KOPT-K1 (cell line): ENCODE measurements around the gene ARHGAP31.
"Not testable (repeated sequence)": the region's sequence is repeated elsewhere in the genome, so short reads cannot be mapped to it uniquely, and the experiment has no call there.

Experiments used
- H3K27ac ChIP-seq: fragments of 200-600 bp; sonication (generic); 2 replicates; pipeline ENCODE4 v1.5.1; 2016; ENCODE audit warnings: antibody characterized with exemption, mild to moderate bottlenecking, low read depth, low read length; ENCODE audit not compliant: poor library complexity, severe bottlenecking
- H3K36me3 ChIP-seq: fragments of 200-600 bp; sonication (generic); 2 replicates; pipeline ENCODE4 v1.5.1; 2017; ENCODE audit warnings: antibody characterized with exemption, mild to moderate bottlenecking, low read length, moderate library complexity; ENCODE audit not compliant: insufficient read depth
- H3K9me3 ChIP-seq: fragments of 200-600 bp; sonication (generic); 2 replicates; pipeline ENCODE4 v1.5.1; 2017; ENCODE audit warnings: antibody characterized with exemption, low read length, mild to moderate bottlenecking; ENCODE audit not compliant: insufficient read depth, poor library complexity, severe bottlenecking

The ARHGAP31 gene

GRCh38 chr3:119343719-119344118, 49.5 kb downstream of the ARHGAP31 start:
- Histone ChIP-seq H3K36me3 (no peaks in the 10 kb centered on the region), H3K9me3 (no peaks in the 10 kb centered on the region), H3K27ac (no peak overlapping the region)

- H3K27ac ChIP-seq = no peak overlapping the region
- H3K9me3 ChIP-seq = no peaks in the 10 kb centered on the region
- no peaks in the 10 kb centered on the region for H3K36me3 ChIP-seq
Measured at GRCh38 chr3:119346076-119346496, 51.9 kb downstream of the ARHGAP31 start.

DNA sequence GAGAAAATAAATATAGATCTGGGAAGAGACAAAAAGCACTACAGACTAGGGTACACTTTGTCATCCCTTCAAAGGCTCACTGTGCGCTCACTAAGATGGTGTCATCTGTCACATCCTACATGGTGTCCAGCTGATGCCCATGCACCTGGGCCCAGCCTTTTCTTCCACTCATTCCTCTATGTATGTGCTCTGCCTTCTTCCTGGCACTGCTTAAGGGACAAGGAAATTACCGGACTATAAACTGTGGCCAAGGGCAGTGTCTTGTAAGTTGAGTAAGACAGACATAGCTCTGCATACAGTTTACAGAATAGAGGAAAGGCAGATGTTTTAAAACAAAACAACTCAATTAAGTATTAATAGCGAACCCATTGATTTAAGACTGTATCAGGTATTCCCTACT, 52.9 kb downstream of the ARHGAP31 start:
- no peaks in the 10 kb centered on the region for H3K36me3 ChIP-seq
- H3K27ac ChIP-seq = no peak overlapping the region
- no peaks in the 10 kb centered on the region for H3K9me3 ChIP-seq

DNA sequence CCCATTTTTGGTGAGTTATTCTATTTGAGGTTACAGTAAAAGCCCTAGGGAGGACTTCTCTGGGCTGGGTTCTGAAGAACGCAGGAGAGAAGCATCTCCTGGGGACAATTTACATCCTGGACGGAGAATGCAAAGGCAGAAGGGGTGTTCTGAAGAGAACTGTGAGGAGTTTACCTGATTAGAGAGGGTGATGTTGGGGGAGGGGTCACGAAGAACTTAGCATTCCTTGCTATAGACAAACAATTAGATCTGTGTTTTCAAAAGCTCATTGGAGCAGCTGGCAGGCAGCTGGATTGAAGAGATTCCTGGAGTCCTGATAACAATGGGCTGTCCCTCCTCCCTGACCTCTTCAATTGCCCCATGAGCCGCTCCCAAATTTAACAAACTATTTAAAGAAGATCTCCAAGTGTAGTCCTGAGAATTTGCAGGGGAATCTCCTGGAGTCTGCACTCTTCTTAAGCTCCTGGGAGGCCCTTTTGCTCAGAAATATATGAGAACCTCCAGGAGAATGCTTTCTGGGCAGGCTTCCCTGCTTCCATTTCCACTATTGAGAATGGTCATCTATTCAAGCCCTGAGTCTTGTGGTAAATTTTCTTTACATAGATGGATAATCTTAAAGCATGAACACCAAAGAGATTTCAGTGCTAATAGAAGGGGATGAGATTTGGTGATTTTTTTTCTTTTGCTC, 55.3 kb downstream of the ARHGAP31 start:
- H3K9me3 ChIP-seq = no peaks in the 10 kb centered on the region
- H3K36me3 ChIP-seq = no peaks in the 10 kb centered on the region
- no peak overlapping the region for H3K27ac ChIP-seq

GRCh38 chr3:119350114-119350513, 55.9 kb downstream of the ARHGAP31 start:
- no peaks in the 10 kb centered on the region for H3K36me3 ChIP-seq
- no peak overlapping the region for H3K27ac ChIP-seq
- H3K9me3 ChIP-seq = no peaks in the 10 kb centered on the region

GRCh38 chr3:119351581-119351980, 57.4 kb downstream of the ARHGAP31 start:
- Histone ChIP-seq H3K36me3 (no peaks in the 10 kb centered on the region), H3K27ac (no peak overlapping the region), H3K9me3 (no peaks in the 10 kb centered on the region)

GRCh38 chr3:119352034-119352609, 57.9 kb downstream of the ARHGAP31 start:
- Histone ChIP-seq H3K27ac (no peak overlapping the region), H3K36me3 (no peaks in the 10 kb centered on the region)

DNA sequence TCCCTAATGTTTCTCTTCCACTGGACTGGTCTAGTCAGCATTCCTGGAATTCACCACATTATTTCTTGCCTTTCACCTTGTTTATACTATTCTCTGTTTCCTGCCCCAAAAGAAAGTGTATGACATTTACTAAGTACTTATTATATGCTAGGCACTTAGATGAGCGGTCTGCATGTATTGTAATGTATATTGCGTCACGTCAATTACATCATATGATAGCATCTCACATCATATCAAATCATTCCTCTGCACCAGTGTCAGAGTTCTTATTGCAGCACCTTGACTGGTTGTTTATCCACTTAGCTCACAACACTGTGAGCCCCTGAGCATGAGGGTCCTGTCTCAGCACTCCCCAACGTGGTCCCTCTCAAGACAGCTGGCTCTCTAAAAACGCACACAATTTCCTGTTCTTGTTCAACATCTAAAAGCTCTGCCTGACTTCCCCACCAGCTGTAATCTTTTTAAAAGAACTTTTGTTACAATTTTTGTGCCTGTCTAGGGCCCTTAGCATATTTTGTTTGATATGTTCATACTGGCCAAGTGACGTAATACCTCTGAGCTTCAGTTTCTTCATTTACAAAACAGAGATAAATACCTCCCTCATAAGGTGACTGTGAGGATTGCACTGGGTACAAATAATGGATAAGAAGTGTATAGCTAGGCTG, 58.8 kb downstream of the ARHGAP31 start:
- H3K9me3 ChIP-seq = no peaks in the 10 kb centered on the region
- H3K27ac ChIP-seq = no peak overlapping the region
- no peaks in the 10 kb centered on the region for H3K36me3 ChIP-seq

More at GRCh38 chr3:119352034-119352609, 57.9 kb downstream of the ARHGAP31 start:
- no peaks in the 10 kb centered on the region for H3K9me3 ChIP-seq

DNA sequence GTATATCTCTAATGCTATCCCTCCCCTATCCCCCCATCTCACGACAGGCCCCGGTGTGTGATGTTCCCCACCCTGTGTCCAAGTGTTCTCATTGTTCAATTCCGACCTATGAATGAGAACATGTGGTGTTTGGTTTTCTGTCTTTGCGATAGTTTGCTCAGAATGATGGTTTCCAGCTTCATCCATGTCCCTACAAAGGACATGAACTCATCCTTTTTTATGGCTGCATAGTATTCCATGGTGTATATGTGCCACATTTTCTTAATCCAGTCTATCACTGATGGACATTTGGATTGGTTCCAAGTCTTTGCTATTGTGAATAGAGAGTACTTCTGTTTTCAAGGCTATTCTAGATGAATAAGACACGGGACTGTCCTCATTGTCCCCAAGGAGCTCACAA, 61.4 kb downstream of the ARHGAP31 start:
- H3K27ac ChIP-seq, H3K9me3 ChIP-seq: not testable (repeated sequence)

GRCh38 chr3:119356646-119357045, 62.5 kb downstream of the ARHGAP31 start:
- H3K36me3 ChIP-seq = no peaks in the 10 kb centered on the region
- H3K9me3 ChIP-seq = no peaks in the 10 kb centered on the region
- no peak overlapping the region for H3K27ac ChIP-seq

More for the DNA sequence above, 61.4 kb downstream of the ARHGAP31 start:
- not testable (repeated sequence) for H3K36me3 ChIP-seq

DNA sequence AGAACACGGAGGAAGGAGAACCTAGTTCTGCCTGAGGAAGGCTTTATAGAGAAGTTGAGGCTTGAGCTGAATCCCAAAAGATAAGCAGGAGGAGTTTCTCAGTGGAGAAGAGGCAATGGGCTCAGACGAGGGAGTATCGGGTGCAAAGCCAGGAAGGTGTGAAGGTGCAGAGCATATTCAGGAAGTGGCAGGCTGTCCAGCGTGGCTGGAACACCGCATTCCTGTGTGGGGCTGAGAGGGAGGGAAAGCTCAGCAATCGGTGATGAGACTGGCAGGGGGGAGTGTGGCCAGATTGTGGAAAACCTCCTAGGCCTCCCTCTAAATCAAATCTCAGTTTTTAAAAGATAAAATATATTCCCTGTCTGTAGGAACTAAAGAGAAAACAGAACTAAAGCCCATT, 63.0 kb downstream of the ARHGAP31 start:
- Histone ChIP-seq H3K27ac (no peak overlapping the region), H3K9me3 (no peaks in the 10 kb centered on the region)

DNA sequence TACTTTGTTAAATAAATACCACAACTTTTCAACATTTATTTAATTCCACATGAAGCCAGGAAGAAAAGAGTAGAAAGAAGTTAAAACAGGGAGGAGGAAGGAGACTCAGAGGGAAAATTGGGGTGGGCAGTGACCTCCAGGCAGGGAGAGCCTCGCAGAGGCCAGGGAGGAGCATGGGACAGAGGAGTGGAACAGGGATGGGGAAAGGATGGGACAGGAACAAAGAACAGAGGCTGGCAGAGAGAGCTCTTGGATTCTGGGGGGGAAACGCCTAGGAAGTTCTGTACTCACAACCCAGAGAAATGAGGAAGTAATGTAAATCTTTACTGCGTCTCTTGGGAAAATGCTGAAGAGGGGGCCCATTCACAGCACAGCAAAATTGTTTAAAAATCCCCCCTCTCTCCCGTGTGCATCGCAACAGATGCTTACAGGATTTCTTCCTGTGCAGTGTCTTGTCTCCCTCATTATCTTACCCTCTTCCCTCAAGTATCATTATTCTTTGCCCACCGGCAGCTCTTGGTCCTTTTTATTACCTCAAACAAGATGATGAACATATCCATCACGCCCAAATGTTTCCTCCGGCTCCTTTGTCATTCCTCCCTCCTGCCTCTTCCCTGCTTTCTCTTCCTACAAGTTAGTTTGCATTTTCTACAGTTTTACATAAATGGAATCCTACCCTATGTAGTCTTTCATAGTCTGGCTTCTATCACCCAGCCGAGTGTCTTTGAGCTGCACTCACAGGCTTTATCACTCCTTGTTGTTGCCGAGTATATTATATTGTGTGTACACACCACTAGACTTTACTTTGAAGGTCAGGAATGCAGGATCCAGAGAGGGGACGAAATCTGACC, 65.5 kb downstream of the ARHGAP31 start:
- no peak overlapping the region for H3K27ac ChIP-seq
- no peaks in the 10 kb centered on the region for H3K9me3 ChIP-seq
- no peaks in the 10 kb centered on the region for H3K36me3 ChIP-seq

More for the DNA sequence above, 63.0 kb downstream of the ARHGAP31 start:
- H3K36me3 ChIP-seq = no peaks in the 10 kb centered on the region

DNA sequence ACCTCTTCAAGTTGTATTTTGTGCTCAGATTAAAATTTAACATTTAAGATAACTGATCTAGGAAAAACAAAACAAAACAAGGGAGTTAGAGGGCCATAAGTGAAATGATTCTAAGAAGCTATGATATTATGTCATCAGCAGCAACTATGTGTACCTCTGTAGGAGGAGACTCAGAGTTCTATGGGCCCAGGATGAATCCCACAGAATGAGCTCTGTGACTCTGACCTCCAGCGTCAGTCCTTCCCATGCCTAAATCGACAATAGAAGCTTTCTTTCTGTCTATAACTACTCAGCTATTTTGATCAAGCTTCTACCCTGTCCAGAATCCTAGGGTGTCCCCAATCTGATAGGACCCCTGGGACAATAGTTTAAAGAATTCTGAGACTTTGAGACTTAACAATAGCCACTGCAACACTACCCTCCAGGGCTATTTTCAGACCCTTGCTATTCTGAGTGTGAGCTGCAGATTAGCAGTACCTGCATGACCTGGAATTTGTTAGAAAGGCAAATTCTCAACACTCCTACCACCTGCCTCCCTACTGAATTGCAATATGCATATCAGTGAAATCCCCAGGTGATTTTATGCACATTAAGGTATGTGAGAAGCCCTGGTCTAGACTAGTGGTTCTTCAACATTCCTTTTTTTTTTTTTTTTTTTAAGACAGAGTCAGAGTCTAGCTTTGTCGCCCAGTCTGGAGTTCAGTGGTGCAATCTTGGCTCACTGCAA, 66.7 kb downstream of the ARHGAP31 start:
- Histone ChIP-seq H3K9me3 (no peaks in the 10 kb centered on the region), H3K27ac (no peak overlapping the region), H3K36me3 (no peaks in the 10 kb centered on the region)

DNA sequence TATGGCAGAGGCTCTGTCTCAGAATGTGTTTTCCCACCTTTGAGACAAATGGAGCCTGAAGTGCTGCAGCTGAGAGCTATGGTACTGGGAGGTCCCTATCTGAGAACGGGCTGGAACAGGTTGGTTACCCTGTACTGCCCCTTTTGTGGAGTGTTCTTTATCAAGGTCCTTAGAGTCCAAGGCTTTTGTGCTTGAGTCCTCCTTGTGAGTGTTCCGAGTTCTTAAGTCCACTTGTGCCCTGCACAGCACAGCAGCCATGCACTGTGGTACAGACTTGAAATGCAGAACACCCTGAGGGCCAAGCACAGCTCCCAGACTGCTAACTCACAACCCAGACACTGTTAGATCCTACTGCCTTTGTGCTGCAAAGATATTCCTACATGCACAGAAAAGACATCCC, 67.8 kb downstream of the ARHGAP31 start:
- Histone ChIP-seq H3K27ac (no peak overlapping the region), H3K36me3 (no peaks in the 10 kb centered on the region), H3K9me3 (no peaks in the 10 kb centered on the region)
